Caco-2 (cell line): ENCODE data around the gene NXF1. TPM values are rescaled to one million over a fixed set of nuclear protein-coding genes. Genes with fewer than 3 reads are reported as not detected.

Source experiments
- BruUV-seq: library from RNA; stranded (reverse); fragments of 400-500 nt; replicated peaks from 2 replicates; lab custom pipeline; 2021; lab: Mats Ljungman, UMichigan
- CTCF ChIA-PET: fragments of 300-600 bp; sonication (Branson Sonifier 250); formaldehyde crosslinking; loops from one replicate; lab custom pipeline; 2022; ENCODE audit warnings: antibody characterized with exemption; lab: Charles Lee
- POLR2A ChIA-PET: fragments of 300-600 bp; sonication (Branson Sonifier 250); formaldehyde crosslinking; loops from one replicate; lab custom pipeline; 2022; ENCODE audit warnings: antibody characterized with exemption; lab: Charles Lee
- DNase-seq, 2 experiments: peaks; one replicate each; pipeline versions ENCODE4 v3.0.0 to v3.0.0-alpha.2; 2020 to 2022
- H3K27me3 ChIP-seq: replicated peaks from 2 replicates; pipeline ENCODE4 v1.6.0; 2011; ENCODE audit warnings: low read length; ENCODE audit not compliant: control insufficient read depth, insufficient read depth
- H3K36me3 ChIP-seq: 2 replicates; pipeline ENCODE4 v1.5.1; 2011; ENCODE audit warnings: low read length; ENCODE audit not compliant: control insufficient read depth, insufficient read depth
- H3K4me1 ChIP-seq: fragments of 250-450 bp; sonication (Bioruptor Pico); 2 replicates; pipeline ENCODE4 v1.5.1; 2020; ENCODE audit warnings: mild to moderate bottlenecking
- H3K4me3 ChIP-seq: 2 replicates; pipeline ENCODE4 v1.5.1; 2011; ENCODE audit warnings: low read depth, mild to moderate bottlenecking, control low read depth, low read length
- H3K9me3 ChIP-seq: fragments of 250-450 bp; sonication (Bioruptor Pico); 2 replicates; pipeline ENCODE4 v1.5.1; 2020; ENCODE audit warnings: mild to moderate bottlenecking, moderate library complexity
- H3K27ac Mint-ChIP-seq: one replicate; pipeline ENCODE4 v1.8.0; 2022; ENCODE audit warnings: mixed read lengths; ENCODE audit not compliant: unreplicated experiment
- H3K27me3 Mint-ChIP-seq: one replicate; pipeline ENCODE4 v1.8.0; 2022; ENCODE audit warnings: mixed read lengths; ENCODE audit not compliant: insufficient read depth, unreplicated experiment
- H3K36me3 Mint-ChIP-seq: one replicate; pipeline ENCODE4 v1.8.0; 2022; ENCODE audit warnings: mild to moderate bottlenecking, mixed read lengths; ENCODE audit not compliant: insufficient read depth, unreplicated experiment
- H3K4me1 Mint-ChIP-seq: one replicate; pipeline ENCODE4 v1.8.0; 2022; ENCODE audit warnings: low read depth, mixed read lengths; ENCODE audit not compliant: unreplicated experiment
- H3K4me3 Mint-ChIP-seq: one replicate; pipeline ENCODE4 v1.8.0; 2022; ENCODE audit warnings: mild to moderate bottlenecking, moderate library complexity, mixed read lengths; ENCODE audit not compliant: unreplicated experiment
- H3K9me3 Mint-ChIP-seq: one replicate; pipeline ENCODE4 v1.8.0; 2022; ENCODE audit warnings: mixed read lengths; ENCODE audit not compliant: unreplicated experiment
- intact Hi-C: fragments of 100-400 bp; cut with micrococcal nuclease; formaldehyde crosslinking; loops from one replicate; pipeline ENCODE4 v1.10.0; 2022; ENCODE audit not compliant: unreplicated experiment
- total RNA-seq: library from RNA; stranded (reverse); gene quantifications from 2 replicates; pipeline ENCODE4 v1.2.3, GENCODE V29; 2022
- TF ChIP-seq, protein P1 (sequence below), 2 experiments: fragments of 200-600 bp in 1 of 2; IDR thresholded peaks; 1 replicate in 1 of 2; 2 replicates in 1 of 2; pipeline versions ENCODE4 v1.5.1 to v1.8.0; 2011 to 2022; ENCODE audit warnings: antibody characterized with exemption in 1 of 2, control low read depth in 1 of 2, inconsistent platforms in 1 of 2, low read depth in 1 of 2, low read length in 1 of 2, mild to moderate bottlenecking in 1 of 2, moderate library complexity in 1 of 2; ENCODE audit not compliant: insufficient read depth in 1 of 2, severe bottlenecking in 1 of 2, unreplicated experiment in 1 of 2

Gene NXF1
- total RNA-seq, 1 experiment from 2014 or later: 77.5 TPM

DNA sequence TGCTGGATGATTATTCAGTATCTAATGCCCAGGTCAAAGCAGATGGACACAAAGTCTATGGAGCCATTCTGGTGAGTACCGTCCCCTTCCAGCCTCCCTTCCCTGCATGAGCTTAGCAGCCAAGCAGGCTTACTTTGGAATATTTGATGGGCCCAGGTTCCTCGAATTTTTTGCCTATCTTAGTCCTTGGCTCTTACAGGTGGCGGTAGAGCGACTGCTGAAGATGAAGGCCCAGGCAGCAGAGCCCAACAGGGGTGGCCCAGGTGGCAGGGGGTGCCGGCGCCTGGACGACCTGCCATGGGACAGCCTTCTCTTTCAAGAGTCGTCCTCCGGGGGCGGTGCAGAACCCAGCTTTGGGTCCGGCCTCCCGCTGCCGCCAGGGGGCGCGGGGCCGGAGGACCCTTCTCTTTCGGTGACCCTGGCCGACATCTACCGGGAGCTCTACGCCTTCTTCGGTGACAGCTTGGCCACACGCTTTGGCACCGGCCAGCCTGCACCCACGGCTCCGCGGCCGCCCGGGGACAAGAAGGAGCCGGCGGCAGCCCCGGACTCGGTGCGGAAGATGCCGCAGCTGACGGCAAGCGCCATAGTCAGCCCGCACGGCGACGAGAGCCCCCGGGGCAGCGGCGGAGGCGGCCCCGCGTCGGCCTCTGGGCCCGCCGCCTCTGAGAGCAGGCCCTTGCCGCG lies 18.8 kb downstream of the NXF1 start:
- no peaks in the 10 kb centered on the region for H3K27me3 Mint-ChIP-seq
- peaks cover 60% of the 10 kb centered on the region for H3K36me3 Mint-ChIP-seq
- peak overlapping the region; percentile 95 for H3K27ac Mint-ChIP-seq

DNA sequence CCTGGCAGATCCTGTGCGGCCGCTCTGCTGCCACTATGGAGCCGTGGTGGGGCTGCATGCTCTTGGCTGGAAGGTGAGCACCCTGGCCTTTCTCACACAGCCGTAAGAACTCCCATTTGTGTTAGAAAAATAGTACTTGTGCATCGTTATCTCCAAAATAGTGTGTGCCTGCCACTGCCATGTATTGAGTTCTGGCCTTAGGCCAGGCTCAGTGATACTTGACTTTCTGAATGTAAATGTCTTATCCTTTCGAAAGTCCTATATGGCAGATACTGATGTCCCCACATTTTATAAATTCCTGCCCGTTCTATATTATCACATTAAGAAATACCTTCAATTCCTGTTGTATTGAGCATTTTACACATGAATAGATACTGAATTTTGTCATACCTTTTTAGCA lies 22.5 kb downstream of the NXF1 start:
- DNase-seq: no peak
- no peak overlapping the region for H3K4me3 Mint-ChIP-seq
- TF ChIP-seq, protein P1, sequence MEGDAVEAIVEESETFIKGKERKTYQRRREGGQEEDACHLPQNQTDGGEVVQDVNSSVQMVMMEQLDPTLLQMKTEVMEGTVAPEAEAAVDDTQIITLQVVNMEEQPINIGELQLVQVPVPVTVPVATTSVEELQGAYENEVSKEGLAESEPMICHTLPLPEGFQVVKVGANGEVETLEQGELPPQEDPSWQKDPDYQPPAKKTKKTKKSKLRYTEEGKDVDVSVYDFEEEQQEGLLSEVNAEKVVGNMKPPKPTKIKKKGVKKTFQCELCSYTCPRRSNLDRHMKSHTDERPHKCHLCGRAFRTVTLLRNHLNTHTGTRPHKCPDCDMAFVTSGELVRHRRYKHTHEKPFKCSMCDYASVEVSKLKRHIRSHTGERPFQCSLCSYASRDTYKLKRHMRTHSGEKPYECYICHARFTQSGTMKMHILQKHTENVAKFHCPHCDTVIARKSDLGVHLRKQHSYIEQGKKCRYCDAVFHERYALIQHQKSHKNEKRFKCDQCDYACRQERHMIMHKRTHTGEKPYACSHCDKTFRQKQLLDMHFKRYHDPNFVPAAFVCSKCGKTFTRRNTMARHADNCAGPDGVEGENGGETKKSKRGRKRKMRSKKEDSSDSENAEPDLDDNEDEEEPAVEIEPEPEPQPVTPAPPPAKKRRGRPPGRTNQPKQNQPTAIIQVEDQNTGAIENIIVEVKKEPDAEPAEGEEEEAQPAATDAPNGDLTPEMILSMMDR (IDR thresholded peaks at IDR 0.05; ENCODE audit: insufficient read depth in 1 of 2, low read depth in 1 of 2, low read length in 1 of 2, severe bottlenecking in 1 of 2, unreplicated experiment in 1 of 2): no peak
- H3K9me3 Mint-ChIP-seq: no peaks in the 10 kb centered on the region
- no peaks in the 10 kb centered on the region for H3K27me3 ChIP-seq
- H3K27me3 Mint-ChIP-seq: no peaks in the 10 kb centered on the region
- H3K9me3 ChIP-seq: no peaks in the 10 kb centered on the region
- H3K4me1 Mint-ChIP-seq: no peaks in the 10 kb centered on the region
- peaks cover 2% of the 10 kb centered on the region for H3K36me3 ChIP-seq
- no peak overlapping the region for H3K27ac Mint-ChIP-seq
- peaks cover 48% of the 10 kb centered on the region for H3K36me3 Mint-ChIP-seq
- no peak overlapping the region for H3K4me3 ChIP-seq
- intact Hi-C loops: no loop called here
- POLR2A ChIA-PET: no interaction called here
- peaks cover 4% of the 10 kb centered on the region; the same call in 1 of the 2 replicates for H3K4me1 ChIP-seq
- CTCF ChIA-PET: no interaction called here
- BruUV-seq: no TSS peak

More for the DNA sequence above, 18.8 kb downstream of the NXF1 start:
- H3K9me3 ChIP-seq: no peaks in the 10 kb centered on the region
- H3K9me3 Mint-ChIP-seq: no peaks in the 10 kb centered on the region
- H3K4me1 ChIP-seq: peaks cover 4% of the 10 kb centered on the region; the same call in 1 of the 2 replicates
- CTCF ChIA-PET: interaction anchor here (0.6 to 2.3 kb wide), 41 partner anchors 9 to 534 kb away, joined by 3 to 48 read pairs (median 5); partner anchors contain the start of genes C11orf98, CSKMT, EEF1G and HNRNPUL2
- intact Hi-C loops: loop anchor here (1.0 to 2.0 kb wide), 8 partner anchors 15 to 94 kb away; partner anchors contain the start of genes NXF1, POLR2G, SLC3A2 and STX5
- peak overlapping the region; percentile 79 for H3K4me3 ChIP-seq
- no peaks in the 10 kb centered on the region for H3K27me3 ChIP-seq
- peak overlapping the region; percentile 91 for H3K4me3 Mint-ChIP-seq
- TF ChIP-seq, protein P1 (IDR thresholded peaks at IDR 0.05; ENCODE audit: insufficient read depth in 1 of 2, low read depth in 1 of 2, low read length in 1 of 2, severe bottlenecking in 1 of 2, unreplicated experiment in 1 of 2): peak; percentile 97 to 100
- peaks cover 8% of the 10 kb centered on the region; the same call in 1 of the 2 replicates for H3K36me3 ChIP-seq
- POLR2A ChIA-PET: interaction anchor here (0.6 to 2.5 kb wide), 16 partner anchors 10 to 1455 kb away, joined by 3 to 20 read pairs (median 7); partner anchors contain the start of genes B3GAT3, FKBP2, HNRNPUL2 and NXF1
- H3K4me1 Mint-ChIP-seq: peaks cover 9% of the 10 kb centered on the region
- no TSS peak for BruUV-seq
- DNase-seq: peak; percentile 90 to 95

DNA sequence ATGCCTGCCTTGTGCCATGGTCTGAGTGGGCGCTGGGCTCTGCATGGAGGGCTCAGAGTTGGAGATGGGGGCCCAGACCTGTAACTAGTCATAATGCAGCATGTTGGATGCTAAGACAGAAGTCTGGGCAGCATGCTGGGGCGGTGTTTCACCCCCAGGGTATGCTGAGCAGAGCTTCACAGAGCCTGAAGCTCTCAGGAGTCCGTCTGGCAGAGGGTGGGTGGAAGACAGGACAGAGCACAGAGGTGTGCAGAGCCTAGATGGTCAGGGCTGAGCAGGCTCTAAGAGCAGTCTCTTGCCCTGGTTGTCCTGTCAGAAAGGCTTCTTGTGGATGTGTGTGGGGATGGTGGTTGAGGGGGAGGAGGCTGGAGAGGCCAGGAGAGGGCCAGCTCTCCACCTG lies 26.8 kb downstream of the NXF1 start:
- no peaks in the 10 kb centered on the region for H3K9me3 ChIP-seq
- TF ChIP-seq, protein P1 (IDR thresholded peaks at IDR 0.05; ENCODE audit: insufficient read depth in 1 of 2, low read depth in 1 of 2, low read length in 1 of 2, severe bottlenecking in 1 of 2, unreplicated experiment in 1 of 2): no peak
- no peaks in the 10 kb centered on the region for H3K27me3 ChIP-seq
- H3K4me3 ChIP-seq: no peak overlapping the region
- no peak overlapping the region for H3K4me3 Mint-ChIP-seq
- H3K36me3 Mint-ChIP-seq: peaks cover 48% of the 10 kb centered on the region
- intact Hi-C loops: no loop called here
- no peak overlapping the region for H3K27ac Mint-ChIP-seq
- no peaks in the 10 kb centered on the region for H3K9me3 Mint-ChIP-seq
- H3K4me1 ChIP-seq: no peaks in the 10 kb centered on the region
- POLR2A ChIA-PET: no interaction called here
- H3K36me3 ChIP-seq: peaks cover 3% of the 10 kb centered on the region
- no peak for DNase-seq
- BruUV-seq: no TSS peak
- CTCF ChIA-PET: no interaction called here
- H3K4me1 Mint-ChIP-seq: no peaks in the 10 kb centered on the region
- H3K27me3 Mint-ChIP-seq: no peaks in the 10 kb centered on the region
